ENCODE data around the gene DDX3X.
"Not testable (repeated sequence)": the region's sequence is repeated elsewhere in the genome, so short reads cannot be mapped to it uniquely, and the experiment has no call there.

Gene DDX3X

GRCh38 chrX:41377624-41378023, 43.7 kb downstream of the DDX3X start:
- no peak for DNase-seq

- DNase-seq, result no peak
Measured at GRCh38 chrX:41381685-41382084, 47.7 kb downstream of the DDX3X start.

- peak; percentile 23 for DNase-seq
Measured at GRCh38 chrX:41382714-41383645, 49.0 kb downstream of the DDX3X start.

DNA sequence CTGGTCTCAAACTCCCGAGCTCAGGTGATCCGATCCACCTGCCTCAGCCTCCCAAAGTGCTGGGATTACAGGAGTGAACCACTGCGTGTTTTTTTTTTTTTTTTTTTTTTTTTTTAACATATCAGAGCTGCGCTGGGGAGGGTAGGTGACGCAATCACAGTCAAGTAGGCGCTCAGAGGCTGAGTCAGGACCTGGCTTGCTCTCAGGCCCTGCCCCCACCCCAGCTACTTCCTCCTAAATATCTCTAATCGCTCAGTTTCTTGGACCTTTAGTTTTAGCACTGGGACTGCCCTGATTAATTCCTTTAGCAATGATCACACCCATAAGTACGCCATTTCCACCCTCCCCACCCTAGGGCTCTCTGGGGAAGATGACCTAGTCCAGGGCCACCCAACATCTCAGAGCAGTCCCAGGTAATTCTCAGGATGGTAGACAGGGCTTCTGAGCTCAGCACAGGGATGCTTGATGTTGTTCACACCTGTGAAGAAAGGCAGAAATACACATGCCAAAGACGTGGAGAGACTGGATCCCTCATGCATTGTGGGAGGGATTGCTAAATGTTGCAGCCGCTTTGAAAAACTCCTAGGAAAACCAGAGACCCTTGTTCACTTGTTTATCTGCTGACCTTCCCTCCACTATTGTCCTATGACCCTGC, 50.2 kb downstream of the DDX3X start:
- DNase-seq, result peak; percentile 36

GRCh38 chrX:41386222-41386990, 52.4 kb downstream of the DDX3X start:
- no peak for DNase-seq

GRCh38 chrX:41388543-41388942, 54.6 kb downstream of the DDX3X start:
- no peak for DNase-seq

GRCh38 chrX:41389311-41389888, 55.4 kb downstream of the DDX3X start:
- no peak for DNase-seq

DNA sequence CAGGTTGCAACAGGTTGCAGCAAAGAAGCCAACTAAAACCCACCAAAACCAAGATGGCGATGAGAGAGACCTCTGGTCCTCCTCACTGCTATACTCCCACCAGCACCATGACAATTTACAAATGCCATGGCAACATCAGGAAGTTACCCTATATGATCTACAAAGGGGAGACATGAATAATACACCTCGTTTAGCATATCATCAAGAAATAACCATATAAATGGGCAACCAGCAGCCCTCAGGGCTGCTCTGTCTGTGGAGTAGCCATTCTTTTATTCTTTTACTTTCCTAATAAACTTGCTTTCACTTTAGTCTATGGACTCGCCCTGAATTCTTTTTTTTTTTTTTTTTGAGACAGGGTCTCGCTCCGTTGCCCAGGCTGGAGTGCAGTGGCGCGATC, 56.6 kb downstream of the DDX3X start:
- DNase-seq, result not testable (repeated sequence)

GRCh38 chrX:41391606-41392005, 57.6 kb downstream of the DDX3X start:
- no peak for DNase-seq

GRCh38 chrX:41394293-41394692, 60.3 kb downstream of the DDX3X start:
- DNase-seq, result no peak

DNA sequence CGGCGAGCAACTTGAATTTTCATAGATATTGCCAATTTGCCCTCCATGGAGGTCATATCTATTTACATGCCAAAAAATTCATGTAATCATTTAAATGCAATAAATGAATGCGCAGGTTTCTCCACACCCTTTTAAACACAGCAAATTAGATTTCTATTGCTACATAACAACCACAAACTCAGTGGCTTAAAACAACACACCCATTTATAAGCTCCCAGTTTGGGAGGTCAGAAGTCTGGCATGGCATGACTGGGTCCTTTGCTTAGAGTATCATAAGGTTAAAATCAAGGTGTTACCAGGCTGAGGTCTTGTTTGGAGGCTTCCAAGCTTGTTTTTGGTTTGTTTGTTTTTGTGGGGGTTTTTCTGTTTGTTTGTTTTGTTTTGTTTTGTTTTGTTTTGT, 63.3 kb downstream of the DDX3X start:
- DNase-seq, result no peak

- DNase-seq, result no peak
Measured at GRCh38 chrX:41397768-41398167, 63.8 kb downstream of the DDX3X start.

DNA sequence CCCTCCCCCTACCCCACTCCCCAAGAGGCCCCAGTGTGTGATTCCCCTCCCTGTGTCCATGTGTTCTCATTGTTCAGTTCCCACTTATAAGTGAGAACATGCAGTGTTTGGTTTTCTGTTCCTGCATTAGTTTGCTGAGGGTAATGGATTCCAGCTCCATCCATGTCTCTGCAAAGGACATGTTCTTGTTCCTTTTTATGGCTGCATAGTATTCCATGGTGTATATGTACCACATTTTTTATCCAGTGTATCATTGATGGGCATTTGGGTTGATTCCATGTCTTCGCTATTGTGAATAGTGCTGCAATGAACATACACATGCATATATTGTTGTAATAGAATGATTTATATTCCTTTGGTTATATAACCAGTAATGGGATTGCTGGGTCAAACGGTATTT, 68.6 kb downstream of the DDX3X start:
- not testable (repeated sequence) for DNase-seq

- no peak for DNase-seq
Measured at GRCh38 chrX:41405551-41405950, 71.6 kb downstream of the DDX3X start.

DNA sequence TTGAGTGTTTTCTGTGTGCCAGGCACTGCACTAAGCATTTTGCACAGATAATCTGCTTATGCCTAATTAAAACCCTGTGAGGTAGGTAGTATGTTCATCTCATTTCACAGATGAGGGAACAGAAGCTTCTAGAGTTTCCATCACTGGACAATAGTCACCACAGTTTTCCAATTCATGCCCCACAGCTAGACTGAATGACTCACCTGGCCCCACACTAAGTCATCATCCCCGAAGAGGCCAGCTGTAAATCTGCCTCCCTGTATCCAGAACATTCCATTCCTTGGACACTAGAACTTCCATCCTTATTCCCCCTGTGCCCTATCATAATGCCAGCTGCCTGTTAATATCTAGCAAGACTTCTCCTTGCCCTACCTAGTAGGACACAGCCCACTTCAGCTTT, 72.2 kb downstream of the DDX3X start:
- no peak for DNase-seq

GRCh38 chrX:41407816-41408215, 73.9 kb downstream of the DDX3X start:
- no peak for DNase-seq

- DNase-seq, result no peak
Measured at GRCh38 chrX:41408576-41408975, 74.6 kb downstream of the DDX3X start.

DNA sequence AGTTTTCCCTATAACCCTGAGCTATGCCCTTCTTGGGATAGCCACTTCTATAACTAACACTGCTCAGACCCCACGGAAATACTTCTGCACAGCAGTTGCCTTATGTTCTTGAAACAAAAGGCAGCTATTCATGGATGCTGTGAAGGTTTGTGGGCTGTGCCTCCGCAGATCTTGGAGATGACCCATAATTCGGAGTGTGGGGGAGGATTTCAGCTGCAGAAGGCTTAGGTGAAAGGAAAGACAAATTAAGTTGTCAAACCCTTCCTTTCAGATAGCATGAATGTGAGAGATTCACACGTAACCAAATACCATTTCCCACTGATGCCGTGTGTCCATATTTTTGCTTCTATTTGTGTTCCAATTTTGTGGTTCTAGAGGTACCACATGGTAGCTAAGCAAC, 75.0 kb downstream of the DDX3X start:
- no peak for DNase-seq

DNA sequence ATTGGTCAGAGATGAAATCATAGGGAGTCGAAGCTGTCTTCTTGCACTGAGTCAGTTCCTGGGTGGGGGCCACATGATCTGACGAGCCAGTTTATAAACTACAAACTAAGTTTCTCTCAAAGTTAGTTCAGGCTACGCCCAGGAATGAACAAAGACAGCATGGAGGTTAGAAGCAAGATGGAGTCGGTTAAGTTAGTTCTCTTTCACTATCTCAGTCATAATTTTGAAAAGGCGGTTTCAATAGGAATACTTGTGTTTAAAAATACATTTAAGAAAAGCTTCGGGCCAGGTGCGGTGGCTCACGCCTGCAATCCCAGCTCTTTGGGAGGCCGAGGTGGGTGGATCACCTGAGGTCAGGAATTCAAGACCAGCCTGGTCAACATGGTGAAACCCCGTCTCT, 77.3 kb downstream of the DDX3X start:
- DNase-seq, result not testable (repeated sequence)

GRCh38 chrX:41412261-41413081, 78.5 kb downstream of the DDX3X start:
- no peak for DNase-seq
